ENCODE measurements around the gene CFAP251.

- TF ChIP-seq POLR2AphosphoS5 (IDR thresholded peaks at IDR 0.05): no peak
- TF ChIP-seq POLR2A (IDR thresholded peaks at IDR 0.05): no peak
- TF ChIP-seq, protein P1, sequence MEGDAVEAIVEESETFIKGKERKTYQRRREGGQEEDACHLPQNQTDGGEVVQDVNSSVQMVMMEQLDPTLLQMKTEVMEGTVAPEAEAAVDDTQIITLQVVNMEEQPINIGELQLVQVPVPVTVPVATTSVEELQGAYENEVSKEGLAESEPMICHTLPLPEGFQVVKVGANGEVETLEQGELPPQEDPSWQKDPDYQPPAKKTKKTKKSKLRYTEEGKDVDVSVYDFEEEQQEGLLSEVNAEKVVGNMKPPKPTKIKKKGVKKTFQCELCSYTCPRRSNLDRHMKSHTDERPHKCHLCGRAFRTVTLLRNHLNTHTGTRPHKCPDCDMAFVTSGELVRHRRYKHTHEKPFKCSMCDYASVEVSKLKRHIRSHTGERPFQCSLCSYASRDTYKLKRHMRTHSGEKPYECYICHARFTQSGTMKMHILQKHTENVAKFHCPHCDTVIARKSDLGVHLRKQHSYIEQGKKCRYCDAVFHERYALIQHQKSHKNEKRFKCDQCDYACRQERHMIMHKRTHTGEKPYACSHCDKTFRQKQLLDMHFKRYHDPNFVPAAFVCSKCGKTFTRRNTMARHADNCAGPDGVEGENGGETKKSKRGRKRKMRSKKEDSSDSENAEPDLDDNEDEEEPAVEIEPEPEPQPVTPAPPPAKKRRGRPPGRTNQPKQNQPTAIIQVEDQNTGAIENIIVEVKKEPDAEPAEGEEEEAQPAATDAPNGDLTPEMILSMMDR (IDR thresholded peaks at IDR 0.05): no peak
These were observed 48.6 kb downstream of the CFAP251 start for GRCh38 chr12:121966959-121967358.

Measured in transverse colon (tissue), 4 donors.